Stomach (tissue), 4 donors: ENCODE results near the gene NES.

Experiments
- EP300 ChIP-seq: sonication (generic); formaldehyde crosslinking; IDR thresholded peaks from one replicate; pipeline ENCODE4 v1.6.1; 2017; ENCODE audit warnings: antibody characterized with exemption
- TF ChIP-seq, protein P1 (sequence below), 7 experiments: fragments of 450-650 bp in 4 of 7; fragments of 200-600 bp in 3 of 7; sonication (generic) in 3 of 7; IDR thresholded peaks; one replicate each; pipeline ENCODE4 v1.5.1; 2016 to 2019; ENCODE audit warnings: antibody characterized with exemption in 7 of 7, control low read depth in 2 of 7, mild to moderate bottlenecking in 1 of 7

DNA sequence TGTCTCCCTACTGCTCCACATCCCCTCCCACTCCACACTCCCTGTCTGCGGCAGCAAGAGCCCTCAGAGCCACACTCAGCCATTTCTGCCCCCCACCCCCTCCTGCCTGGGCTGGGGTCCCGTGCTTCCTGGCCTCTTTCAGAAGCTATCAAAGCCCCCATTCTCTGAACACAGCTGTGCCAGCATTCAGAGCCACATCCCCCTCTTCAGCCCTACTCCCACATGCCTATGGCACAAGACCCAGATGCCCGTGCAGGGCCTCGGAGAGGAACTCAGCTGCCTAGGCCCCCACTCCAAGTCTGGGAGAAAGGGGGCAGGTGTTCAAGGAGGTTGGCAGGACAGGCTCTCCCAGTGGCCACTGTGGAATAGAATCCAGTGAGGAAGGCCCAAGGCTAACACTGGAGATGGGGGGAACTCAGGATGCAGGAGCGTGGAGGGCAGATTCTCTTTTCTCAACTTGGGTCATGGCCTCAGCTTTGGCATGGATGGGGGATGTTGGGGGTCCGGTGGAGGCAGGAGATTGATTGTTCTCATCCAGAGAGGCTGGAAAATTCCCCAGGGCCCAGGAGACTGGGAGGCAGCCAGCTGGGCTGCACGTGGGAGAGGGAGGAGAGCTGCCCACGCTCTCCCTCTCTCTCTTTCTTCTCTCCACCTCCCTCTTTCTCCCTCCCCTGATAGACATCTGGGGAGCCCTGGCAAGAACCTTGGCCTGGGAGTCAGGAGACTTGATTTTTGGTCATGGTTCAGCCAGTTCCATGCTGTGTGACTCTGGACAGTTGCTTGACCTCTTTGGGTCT is 38.8 kb downstream of the NES start:
- TF ChIP-seq, protein P1, sequence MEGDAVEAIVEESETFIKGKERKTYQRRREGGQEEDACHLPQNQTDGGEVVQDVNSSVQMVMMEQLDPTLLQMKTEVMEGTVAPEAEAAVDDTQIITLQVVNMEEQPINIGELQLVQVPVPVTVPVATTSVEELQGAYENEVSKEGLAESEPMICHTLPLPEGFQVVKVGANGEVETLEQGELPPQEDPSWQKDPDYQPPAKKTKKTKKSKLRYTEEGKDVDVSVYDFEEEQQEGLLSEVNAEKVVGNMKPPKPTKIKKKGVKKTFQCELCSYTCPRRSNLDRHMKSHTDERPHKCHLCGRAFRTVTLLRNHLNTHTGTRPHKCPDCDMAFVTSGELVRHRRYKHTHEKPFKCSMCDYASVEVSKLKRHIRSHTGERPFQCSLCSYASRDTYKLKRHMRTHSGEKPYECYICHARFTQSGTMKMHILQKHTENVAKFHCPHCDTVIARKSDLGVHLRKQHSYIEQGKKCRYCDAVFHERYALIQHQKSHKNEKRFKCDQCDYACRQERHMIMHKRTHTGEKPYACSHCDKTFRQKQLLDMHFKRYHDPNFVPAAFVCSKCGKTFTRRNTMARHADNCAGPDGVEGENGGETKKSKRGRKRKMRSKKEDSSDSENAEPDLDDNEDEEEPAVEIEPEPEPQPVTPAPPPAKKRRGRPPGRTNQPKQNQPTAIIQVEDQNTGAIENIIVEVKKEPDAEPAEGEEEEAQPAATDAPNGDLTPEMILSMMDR (IDR thresholded peaks at IDR 0.05) = no peak
- TF ChIP-seq EP300 = no peak
